OCI-LY7 (cell line): ENCODE data around the gene POLR2I.

ENCODE experiments used
- EZH2phosphoT487 ChIP-seq: fragments of 200-600 bp; sonication (generic); IDR thresholded peaks from 2 replicates; pipeline ENCODE4 v1.6.1; 2018; ENCODE audit warnings: low read depth, borderline replicate concordance, mild to moderate bottlenecking, mixed run types, antibody characterized with exemption, low read length, moderate library complexity, mixed read lengths
- TF ChIP-seq, protein P1 (sequence below): fragments of 200-600 bp; sonication (generic); conservative IDR thresholded peaks from 2 replicates; pipeline ENCODE4 v1.5.1; 2014; ENCODE audit warnings: mild to moderate bottlenecking, antibody characterized with exemption, low read length, moderate library complexity, mixed read lengths

DNA sequence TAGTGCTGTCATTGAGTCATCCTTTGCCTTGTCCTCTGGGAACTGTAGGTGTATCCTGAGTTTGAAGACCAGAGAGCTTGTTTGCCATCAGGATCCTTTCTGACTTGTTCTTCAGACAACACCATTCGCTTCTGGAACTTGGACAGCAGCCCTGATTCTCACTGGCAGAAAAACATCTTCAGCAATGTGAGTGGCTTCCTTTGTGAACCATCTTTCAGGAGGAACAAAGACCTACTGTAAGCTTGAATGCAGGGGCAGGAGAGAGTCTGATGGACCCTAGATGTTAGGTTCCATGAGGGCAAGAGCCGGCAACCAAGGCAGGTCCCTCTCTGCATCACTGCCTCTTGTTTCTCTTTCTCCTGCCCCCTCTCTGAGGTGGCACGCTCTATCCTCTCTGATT lies 33.3 kb downstream of the POLR2I start:
- TF ChIP-seq, protein P1, sequence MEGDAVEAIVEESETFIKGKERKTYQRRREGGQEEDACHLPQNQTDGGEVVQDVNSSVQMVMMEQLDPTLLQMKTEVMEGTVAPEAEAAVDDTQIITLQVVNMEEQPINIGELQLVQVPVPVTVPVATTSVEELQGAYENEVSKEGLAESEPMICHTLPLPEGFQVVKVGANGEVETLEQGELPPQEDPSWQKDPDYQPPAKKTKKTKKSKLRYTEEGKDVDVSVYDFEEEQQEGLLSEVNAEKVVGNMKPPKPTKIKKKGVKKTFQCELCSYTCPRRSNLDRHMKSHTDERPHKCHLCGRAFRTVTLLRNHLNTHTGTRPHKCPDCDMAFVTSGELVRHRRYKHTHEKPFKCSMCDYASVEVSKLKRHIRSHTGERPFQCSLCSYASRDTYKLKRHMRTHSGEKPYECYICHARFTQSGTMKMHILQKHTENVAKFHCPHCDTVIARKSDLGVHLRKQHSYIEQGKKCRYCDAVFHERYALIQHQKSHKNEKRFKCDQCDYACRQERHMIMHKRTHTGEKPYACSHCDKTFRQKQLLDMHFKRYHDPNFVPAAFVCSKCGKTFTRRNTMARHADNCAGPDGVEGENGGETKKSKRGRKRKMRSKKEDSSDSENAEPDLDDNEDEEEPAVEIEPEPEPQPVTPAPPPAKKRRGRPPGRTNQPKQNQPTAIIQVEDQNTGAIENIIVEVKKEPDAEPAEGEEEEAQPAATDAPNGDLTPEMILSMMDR = no peak
- TF ChIP-seq EZH2phosphoT487 = no peak
